ENCODE results near the gene APBA2.

- no peak for TF ChIP-seq CTCF (optimal IDR thresholded peaks at IDR 0.05 in 1 of 3, IDR thresholded peaks at IDR 0.05 in 1 of 3, conservative IDR thresholded peaks at IDR 0.05 in 1 of 3; ENCODE audit: extremely low read depth in 1 of 3, insufficient read depth in 2 of 3, low read length in 3 of 3)
- TF ChIP-seq EZH2 (IDR thresholded peaks at IDR 0.05; ENCODE audit: low read length): no peak
These were observed 8.9 kb downstream of the APBA2 start for GRCh38 chr15:28894631-28895030.
